Thyroid gland (tissue), 4 donors: ENCODE measurements around the gene MGMT. TPM values are rescaled to one million over a fixed set of nuclear protein-coding genes. Genes with fewer than 3 reads are reported as not detected.

ENCODE experiments used
- DNase-seq, 2 donors: peaks; one replicate each; pipeline ENCODE4 v3.0.0-alpha.2; 2019
- H3K27ac ChIP-seq, 3 donors: fragments of 200-600 bp; sonication (generic); 1 replicate in 2 of 3; 2 replicates in 1 of 3; pipeline ENCODE4 v1.5.1; 2016 to 2019; ENCODE audit warnings: mild to moderate bottlenecking in 1 of 3, moderate library complexity in 1 of 3
- H3K27me3 ChIP-seq: fragments of 200-600 bp; sonication (generic); one replicate; pipeline ENCODE4 v1.5.1; 2019
- H3K36me3 ChIP-seq, 2 donors: fragments of 200-600 bp; sonication (generic); one replicate each; pipeline ENCODE4 v1.5.1; 2016 to 2019
- H3K4me1 ChIP-seq, 2 donors: fragments of 200-600 bp; sonication (generic); one replicate each; pipeline ENCODE4 v1.5.1; 2017 to 2019
- H3K4me3 ChIP-seq, 3 donors: fragments of 200-600 bp; sonication (generic); replicated peaks in 1 of 3; 1 replicate in 2 of 3; 2 replicates in 1 of 3; pipeline ENCODE4 v1.5.1; 2016; ENCODE audit warnings: mild to moderate bottlenecking in 1 of 3
- H3K9me3 ChIP-seq: fragments of 200-600 bp; sonication (generic); one replicate; pipeline ENCODE4 v1.5.1; 2017
- POLR2A ChIP-seq, 2 donors: fragments of 450-650 bp; IDR thresholded peaks; one replicate each; pipeline ENCODE4 v1.6.1; 2017; ENCODE audit warnings: antibody characterized with exemption in 2 of 2, mild to moderate bottlenecking in 2 of 2, moderate library complexity in 1 of 2
- WGBS, 2 donors: methylation state at CpG; one replicate each; pipeline ENCODE4 v1.1.5; 2017; 5-methylcytosine and 5-hydroxymethylcytosine counted together
- intact Hi-C: fragments of 100-400 bp; cut with DNase I; formaldehyde crosslinking; loops from one replicate; pipeline ENCODE4 v1.15.1; 2023
- total RNA-seq, 4 donors: library from RNA; depleted of rRNA; stranded (reverse); fragments of >200 nt; gene quantifications; one replicate each; pipeline ENCODE4 v1.2.3, GENCODE V29; 2016
- TF ChIP-seq, protein P1 (sequence below), 6 experiments: fragments of 200-600 bp in 3 of 6; fragments of 450-650 bp in 3 of 6; sonication (generic) in 3 of 6; IDR thresholded peaks; one replicate each; pipeline ENCODE4 v1.5.1; 2016 to 2019; ENCODE audit warnings: antibody characterized with exemption in 6 of 6, mild to moderate bottlenecking in 2 of 6, inconsistent platforms in 1 of 6, moderate library complexity in 1 of 6

The MGMT gene
- total RNA-seq, 4 donors from 2014 or later: 17.6 to 48.7 (median 30.7) TPM

GRCh38 chr10:129773359-129773990 is 306.4 kb downstream of the MGMT start:
- H3K9me3 ChIP-seq: no peaks in the 10 kb centered on the region
- no peaks in the 10 kb centered on the region for H3K27me3 ChIP-seq
- peaks cover 0 to 5% of the 10 kb centered on the region in 2 donors for H3K36me3 ChIP-seq
- intact Hi-C loops: no loop called here
- TF ChIP-seq, protein P1, sequence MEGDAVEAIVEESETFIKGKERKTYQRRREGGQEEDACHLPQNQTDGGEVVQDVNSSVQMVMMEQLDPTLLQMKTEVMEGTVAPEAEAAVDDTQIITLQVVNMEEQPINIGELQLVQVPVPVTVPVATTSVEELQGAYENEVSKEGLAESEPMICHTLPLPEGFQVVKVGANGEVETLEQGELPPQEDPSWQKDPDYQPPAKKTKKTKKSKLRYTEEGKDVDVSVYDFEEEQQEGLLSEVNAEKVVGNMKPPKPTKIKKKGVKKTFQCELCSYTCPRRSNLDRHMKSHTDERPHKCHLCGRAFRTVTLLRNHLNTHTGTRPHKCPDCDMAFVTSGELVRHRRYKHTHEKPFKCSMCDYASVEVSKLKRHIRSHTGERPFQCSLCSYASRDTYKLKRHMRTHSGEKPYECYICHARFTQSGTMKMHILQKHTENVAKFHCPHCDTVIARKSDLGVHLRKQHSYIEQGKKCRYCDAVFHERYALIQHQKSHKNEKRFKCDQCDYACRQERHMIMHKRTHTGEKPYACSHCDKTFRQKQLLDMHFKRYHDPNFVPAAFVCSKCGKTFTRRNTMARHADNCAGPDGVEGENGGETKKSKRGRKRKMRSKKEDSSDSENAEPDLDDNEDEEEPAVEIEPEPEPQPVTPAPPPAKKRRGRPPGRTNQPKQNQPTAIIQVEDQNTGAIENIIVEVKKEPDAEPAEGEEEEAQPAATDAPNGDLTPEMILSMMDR (IDR thresholded peaks at IDR 0.05): no peak
- no peak for TF ChIP-seq POLR2A (IDR thresholded peaks at IDR 0.05)
- no peak for DNase-seq
- no peaks in the 10 kb centered on the region for H3K4me1 ChIP-seq
- H3K27ac ChIP-seq: no peak overlapping the region
- 94 to 98% methylated on average over 7 to 11 of the region's 11 CpGs for whole genome bisulfite sequencing, 2 donors
- H3K4me3 ChIP-seq: no peak overlapping the region

DNA sequence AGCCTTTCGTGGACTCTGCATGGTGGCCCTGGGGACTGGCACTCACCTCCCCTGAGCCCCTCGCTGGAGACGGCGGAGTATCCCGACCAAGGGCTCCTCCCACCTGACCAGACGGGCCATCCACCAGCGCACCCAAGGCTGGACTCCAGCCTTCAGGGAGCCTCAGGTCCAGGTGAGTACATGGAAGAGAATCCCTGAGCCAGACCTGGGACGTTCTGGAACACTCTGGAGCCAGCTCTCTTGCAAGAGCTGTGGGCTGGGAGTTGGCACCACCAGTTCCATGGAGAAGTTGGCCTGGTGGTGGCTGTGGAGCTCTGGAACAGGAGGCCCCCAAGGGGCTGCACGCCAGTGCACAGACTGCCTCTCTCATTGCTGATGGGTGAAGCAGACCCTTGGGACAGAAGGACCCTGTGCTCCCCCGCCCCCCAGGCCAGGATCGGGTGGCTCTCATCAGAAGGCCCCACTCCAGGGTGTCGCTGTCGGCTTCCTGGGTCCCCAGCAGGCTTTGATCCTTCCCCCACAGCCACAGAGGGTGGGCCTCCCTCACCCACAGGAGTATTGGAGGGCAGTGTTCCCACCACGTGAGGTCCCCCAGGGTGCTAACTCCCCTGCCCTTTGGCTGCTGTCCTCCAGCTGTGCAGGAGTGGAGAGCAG is 307.2 kb downstream of the MGMT start:
- intact Hi-C loops: no loop called here
- Histone ChIP-seq H3K36me3 (peaks cover 0 to under 1% of the 10 kb centered on the region in 2 donors), H3K27me3 (no peaks in the 10 kb centered on the region), H3K9me3 (no peaks in the 10 kb centered on the region), H3K4me3 (no peak overlapping the region), H3K4me1 (no peaks in the 10 kb centered on the region), H3K27ac (no peak overlapping the region)
- no peak for TF ChIP-seq POLR2A (IDR thresholded peaks at IDR 0.05)
- TF ChIP-seq, protein P1 (IDR thresholded peaks at IDR 0.05): no peak
- 93% methylated on average over 11 of the region's 14 CpGs; no CpG with 5 or more reads in 1 of the 2 donors for WGBS, 2 donors
- DNase-seq: no peak

GRCh38 chr10:129774736-129775401 is 307.8 kb downstream of the MGMT start:
- intact Hi-C loops: no loop called here
- TF ChIP-seq, protein P1 (IDR thresholded peaks at IDR 0.05): no peak
- TF ChIP-seq POLR2A (IDR thresholded peaks at IDR 0.05): no peak
- Histone ChIP-seq H3K27ac (no peak overlapping the region), H3K27me3 (no peaks in the 10 kb centered on the region), H3K4me1 (no peaks in the 10 kb centered on the region), H3K4me3 (no peak overlapping the region), H3K9me3 (no peaks in the 10 kb centered on the region), H3K36me3 (no peaks in the 10 kb centered on the region)
- WGBS, 2 donors: 92 to 94% methylated on average over 7 to 8 of the region's 13 CpGs
- DNase-seq: no peak

DNA sequence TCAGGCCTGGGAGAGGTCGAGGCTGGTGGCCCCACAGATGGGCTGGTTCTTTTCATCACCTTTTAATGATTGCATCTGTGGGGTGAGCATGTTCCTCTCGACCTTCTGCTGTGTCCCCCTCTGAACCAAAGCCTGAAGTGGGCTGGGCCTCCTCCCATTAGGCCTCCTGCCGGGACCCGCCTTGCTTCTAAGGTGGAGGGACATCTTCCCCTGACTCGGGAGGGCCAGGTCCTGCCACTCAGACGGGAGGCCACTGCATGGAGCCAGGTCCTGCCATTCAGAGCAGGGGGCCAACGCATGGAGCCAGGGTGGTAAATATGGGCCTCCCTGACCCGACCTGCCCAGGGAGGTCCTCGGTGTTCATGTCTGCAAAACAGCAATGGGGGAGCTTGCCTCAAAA is 308.6 kb downstream of the MGMT start:
- no peaks in the 10 kb centered on the region for H3K27me3 ChIP-seq
- H3K4me3 ChIP-seq: no peak overlapping the region
- no peak for DNase-seq
- no peaks in the 10 kb centered on the region for H3K9me3 ChIP-seq
- H3K4me1 ChIP-seq: no peaks in the 10 kb centered on the region
- no peaks in the 10 kb centered on the region for H3K36me3 ChIP-seq
- TF ChIP-seq, protein P1 (IDR thresholded peaks at IDR 0.05): no peak
- no peak for TF ChIP-seq POLR2A (IDR thresholded peaks at IDR 0.05)
- 84 to 88% methylated on average over 9 of the region's 9 CpGs for WGBS, 2 donors
- intact Hi-C loops: no loop called here
- H3K27ac ChIP-seq: no peak overlapping the region

- H3K4me1 ChIP-seq: no peaks in the 10 kb centered on the region
- no peaks in the 10 kb centered on the region for H3K36me3 ChIP-seq
- 94% methylated on average over 19 of the region's 19 CpGs for WGBS, 2 donors
- H3K27ac ChIP-seq: no peak overlapping the region
- no peak for DNase-seq
- no peaks in the 10 kb centered on the region for H3K9me3 ChIP-seq
- no peak for TF ChIP-seq POLR2A (IDR thresholded peaks at IDR 0.05)
- TF ChIP-seq, protein P1 (IDR thresholded peaks at IDR 0.05): no peak
- no peak overlapping the region for H3K4me3 ChIP-seq
- no peaks in the 10 kb centered on the region for H3K27me3 ChIP-seq
- intact Hi-C loops: no loop called here
These were observed 310.6 kb downstream of the MGMT start for GRCh38 chr10:129777687-129778086.
